ENCODE data around the gene GPANK1.

GPANK1 gene

GRCh38 chr6:31690231-31691077, 25.7 kb upstream of the GPANK1 start:
- DNase-seq: no peak

- DNase-seq: no peak
These were observed 24.7 kb upstream of the GPANK1 start for GRCh38 chr6:31689249-31690110.

- DNase-seq: no peak
These were observed 23.3 kb upstream of the GPANK1 start for GRCh38 chr6:31687860-31688693.

GRCh38 chr6:31687321-31687720, 22.5 kb upstream of the GPANK1 start:
- DNase-seq: no peak

- DNase-seq: no peak
These were observed 21.7 kb upstream of the GPANK1 start for GRCh38 chr6:31686483-31686882.

- DNase-seq: no peak
These were observed 18.8 kb upstream of the GPANK1 start for GRCh38 chr6:31683591-31683990.

- no peak for DNase-seq
These were observed 16.4 kb upstream of the GPANK1 start for GRCh38 chr6:31681135-31681671.

GRCh38 chr6:31680226-31681134, 15.7 kb upstream of the GPANK1 start, which contains the start of gene LY6G5C:
LY6G5C (minus strand) TSS chr6:31681067; CDS start chr6:31680373, 694 bp downstream.
- peak; percentile 49 to 68 for DNase-seq

GRCh38 chr6:31677955-31678354, 13.2 kb upstream of the GPANK1 start:
- DNase-seq: no peak

- no peak for DNase-seq
These were observed 12.1 kb upstream of the GPANK1 start for GRCh38 chr6:31676904-31677303.

GRCh38 chr6:31676322-31676903, 11.6 kb upstream of the GPANK1 start:
- DNase-seq: no peak

GRCh38 chr6:31669676-31670075, 4.9 kb upstream of the GPANK1 start, which contains the start of gene LY6G5B:
LY6G5B (plus strand) TSS chr6:31669976; CDS start chr6:31670951, 975 bp downstream.
- no peak for DNase-seq

GRCh38 chr6:31666337-31666965, 1.7 kb upstream of the GPANK1 start:
- no peak for DNase-seq

GRCh38 chr6:31665501-31666336, 922 bp upstream of the GPANK1 start, which contains the start of gene CSNK2B:
CSNK2B (plus strand) TSS chr6:31666080; CDS start chr6:31666832, 752 bp downstream.
- peak; percentile 97 to 98 for DNase-seq

- DNase-seq: peak in 1 of 2 experiments; percentile 56
These were observed 622 bp downstream of the GPANK1 start for GRCh38 chr6:31663961-31664789.

- no peak for DNase-seq
These were observed 1.5 kb downstream of the GPANK1 start for GRCh38 chr6:31663126-31663960.

GRCh38 chr6:31662124-31662723, 2.6 kb downstream of the GPANK1 start:
- no peak for DNase-seq
